ENCODE measurements around the gene UNC13B. TPM values are rescaled to one million over a fixed set of nuclear protein-coding genes. Genes with fewer than 3 reads are reported as not detected.

UNC13B gene
- total RNA-seq, 1 donor from 2014 or later = 26.5 TPM

DNA sequence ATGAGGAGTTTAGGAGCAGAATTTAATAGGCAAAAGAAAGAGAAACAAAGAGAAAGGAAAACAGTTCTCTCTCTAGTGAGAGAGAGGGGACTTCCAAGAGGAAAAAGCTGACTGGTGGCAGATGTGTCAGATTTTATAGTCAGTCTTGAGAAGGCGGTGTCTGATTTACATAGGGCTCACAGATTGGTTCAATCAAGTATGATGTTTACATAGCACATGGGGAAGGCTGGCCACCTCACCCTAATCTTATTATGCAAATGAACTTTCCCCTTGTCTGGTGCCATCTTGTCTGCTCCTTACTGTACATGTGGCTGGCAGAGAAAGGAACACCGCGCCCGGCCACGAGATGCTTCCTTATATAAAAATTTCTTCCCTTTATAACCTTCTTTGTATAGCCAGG lies 24.7 kb downstream of the UNC13B start:
- DNase-seq (ENCODE audit: low spot score in 2 of 2) = no peak
- H3K27me3 ChIP-seq = no peaks in the 10 kb centered on the region
- TF ChIP-seq, protein P1, sequence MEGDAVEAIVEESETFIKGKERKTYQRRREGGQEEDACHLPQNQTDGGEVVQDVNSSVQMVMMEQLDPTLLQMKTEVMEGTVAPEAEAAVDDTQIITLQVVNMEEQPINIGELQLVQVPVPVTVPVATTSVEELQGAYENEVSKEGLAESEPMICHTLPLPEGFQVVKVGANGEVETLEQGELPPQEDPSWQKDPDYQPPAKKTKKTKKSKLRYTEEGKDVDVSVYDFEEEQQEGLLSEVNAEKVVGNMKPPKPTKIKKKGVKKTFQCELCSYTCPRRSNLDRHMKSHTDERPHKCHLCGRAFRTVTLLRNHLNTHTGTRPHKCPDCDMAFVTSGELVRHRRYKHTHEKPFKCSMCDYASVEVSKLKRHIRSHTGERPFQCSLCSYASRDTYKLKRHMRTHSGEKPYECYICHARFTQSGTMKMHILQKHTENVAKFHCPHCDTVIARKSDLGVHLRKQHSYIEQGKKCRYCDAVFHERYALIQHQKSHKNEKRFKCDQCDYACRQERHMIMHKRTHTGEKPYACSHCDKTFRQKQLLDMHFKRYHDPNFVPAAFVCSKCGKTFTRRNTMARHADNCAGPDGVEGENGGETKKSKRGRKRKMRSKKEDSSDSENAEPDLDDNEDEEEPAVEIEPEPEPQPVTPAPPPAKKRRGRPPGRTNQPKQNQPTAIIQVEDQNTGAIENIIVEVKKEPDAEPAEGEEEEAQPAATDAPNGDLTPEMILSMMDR (IDR thresholded peaks at IDR 0.05) = no peak
- no peaks in the 10 kb centered on the region for H3K9me3 ChIP-seq
- H3K36me3 ChIP-seq = peaks cover 0 to 5% of the 10 kb centered on the region in 2 donors
- intact Hi-C loops (cut with DNase I) = no loop called here
- H3K27ac ChIP-seq = no peak overlapping the region
- H3K4me3 ChIP-seq = no peak overlapping the region
- H3K4me1 ChIP-seq = no peaks in the 10 kb centered on the region

DNA sequence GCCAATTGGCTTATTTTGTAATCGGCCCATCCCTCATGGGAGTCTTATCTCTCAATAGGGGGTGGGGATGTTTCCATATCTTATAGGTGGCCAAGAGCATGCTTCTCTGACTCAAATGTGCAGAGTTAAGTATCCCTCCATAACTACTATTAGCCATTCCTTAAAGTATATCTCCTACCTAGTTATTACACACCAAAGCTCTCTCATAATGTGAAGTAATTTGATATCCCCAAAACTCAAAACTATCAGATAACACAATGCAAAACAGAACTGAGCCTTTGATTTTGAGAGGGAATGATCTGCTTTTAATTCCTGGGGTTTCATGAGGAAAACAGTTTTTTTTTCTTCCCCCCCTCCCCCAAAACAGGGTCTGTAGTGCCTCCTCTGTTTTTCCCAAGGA lies 28.4 kb downstream of the UNC13B start:
- TF ChIP-seq, protein P1 (IDR thresholded peaks at IDR 0.05) = no peak
- intact Hi-C loops (cut with DNase I) = no loop called here

DNA sequence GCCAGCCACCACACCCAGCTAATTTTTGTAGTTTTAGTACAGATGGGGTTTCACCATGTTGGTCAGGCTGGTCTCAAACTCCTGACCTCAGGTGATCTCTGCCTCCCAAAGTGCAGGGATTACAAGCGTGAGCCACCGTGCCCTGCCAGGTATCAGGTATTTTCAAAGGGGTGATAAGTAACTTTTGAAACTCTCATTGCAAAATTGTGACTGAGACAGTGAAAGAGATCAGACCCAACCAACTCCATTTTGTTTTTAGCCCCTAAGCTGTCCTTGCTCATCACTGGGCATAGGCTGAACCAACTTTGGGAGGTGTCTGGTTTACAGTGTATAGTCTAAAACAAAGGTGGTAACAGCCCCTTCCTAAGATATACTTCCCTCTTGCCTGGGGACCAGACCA lies 29.3 kb downstream of the UNC13B start:
- H3K4me3 ChIP-seq = no peak overlapping the region
- H3K27ac ChIP-seq = no peak overlapping the region
- no peak for DNase-seq (ENCODE audit: low spot score in 2 of 2)
- TF ChIP-seq, protein P1 (IDR thresholded peaks at IDR 0.05) = no peak
- peaks cover 0 to 23% of the 10 kb centered on the region in 2 donors for H3K9me3 ChIP-seq
- no peaks in the 10 kb centered on the region for H3K4me1 ChIP-seq
- H3K36me3 ChIP-seq = peaks cover 0 to 5% of the 10 kb centered on the region in 2 donors
- H3K27me3 ChIP-seq = no peaks in the 10 kb centered on the region
- intact Hi-C loops (cut with DNase I) = no loop called here

More for the DNA sequence above, 28.4 kb downstream of the UNC13B start:
- Histone ChIP-seq H3K27me3 (no peaks in the 10 kb centered on the region), H3K4me3 (no peak overlapping the region), H3K4me1 (no peaks in the 10 kb centered on the region), H3K27ac (no peak overlapping the region), H3K36me3 (peaks cover 0 to 5% of the 10 kb centered on the region in 2 donors), H3K9me3 (peaks cover 0 to 23% of the 10 kb centered on the region in 2 donors)
- no peak for DNase-seq (ENCODE audit: low spot score in 2 of 2)

DNA sequence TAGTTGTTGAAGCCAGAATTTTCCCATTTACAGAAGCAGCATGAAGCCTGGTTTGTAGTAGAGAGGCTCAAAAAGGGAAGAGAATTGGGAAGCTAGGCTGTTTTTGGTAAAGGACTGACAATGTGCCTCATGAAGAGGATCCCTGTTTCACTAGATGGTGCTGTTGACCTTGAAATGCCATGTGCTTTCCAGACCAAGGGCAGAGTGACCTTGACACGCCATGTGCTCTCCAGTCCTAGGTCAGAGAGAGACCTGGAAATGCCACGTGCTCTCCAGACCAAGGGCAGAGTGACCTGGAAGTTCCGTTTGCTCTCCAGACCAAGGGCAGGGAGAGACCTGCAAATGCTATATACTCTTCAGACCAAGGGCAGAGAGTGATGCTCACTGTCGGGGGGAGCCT lies 32.0 kb downstream of the UNC13B start:
- no peaks in the 10 kb centered on the region for H3K27me3 ChIP-seq
- peaks cover 0 to 5% of the 10 kb centered on the region in 2 donors for H3K36me3 ChIP-seq
- intact Hi-C loops (cut with DNase I) = no loop called here
- TF ChIP-seq, protein P1 (IDR thresholded peaks at IDR 0.05) = no peak
- DNase-seq (ENCODE audit: low spot score in 2 of 2) = no peak
- peaks cover 0 to 23% of the 10 kb centered on the region in 2 donors for H3K9me3 ChIP-seq
- no peak overlapping the region for H3K4me3 ChIP-seq
- H3K27ac ChIP-seq = no peak overlapping the region
- H3K4me1 ChIP-seq = no peaks in the 10 kb centered on the region

DNA sequence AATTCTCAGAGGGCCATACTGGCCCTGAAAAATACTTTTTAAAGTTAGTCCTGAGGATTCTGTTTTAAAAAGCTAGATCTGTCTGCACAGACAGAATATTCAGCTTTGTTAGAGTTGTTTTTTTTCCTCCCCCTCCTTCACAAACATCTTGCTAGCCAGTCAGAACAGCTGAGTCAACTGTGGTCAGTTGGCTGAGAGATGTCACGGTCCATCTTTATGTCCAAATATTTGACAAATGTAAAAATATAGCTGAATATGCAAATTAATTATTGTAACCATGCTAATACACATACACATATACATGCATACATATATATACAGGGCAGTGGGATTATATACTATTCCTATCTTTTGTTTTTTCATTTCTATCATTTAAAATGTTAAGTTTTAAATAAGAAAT lies 33.9 kb downstream of the UNC13B start:
- no peak for DNase-seq (ENCODE audit: low spot score in 2 of 2)
- no peak overlapping the region for H3K27ac ChIP-seq
- H3K4me1 ChIP-seq = no peaks in the 10 kb centered on the region
- H3K4me3 ChIP-seq = no peak overlapping the region
- H3K9me3 ChIP-seq = peaks cover 0 to 23% of the 10 kb centered on the region in 2 donors
- intact Hi-C loops (cut with DNase I) = no loop called here
- TF ChIP-seq, protein P1 (IDR thresholded peaks at IDR 0.05) = no peak
- H3K27me3 ChIP-seq = no peaks in the 10 kb centered on the region
- H3K36me3 ChIP-seq = no peaks in the 10 kb centered on the region

DNA sequence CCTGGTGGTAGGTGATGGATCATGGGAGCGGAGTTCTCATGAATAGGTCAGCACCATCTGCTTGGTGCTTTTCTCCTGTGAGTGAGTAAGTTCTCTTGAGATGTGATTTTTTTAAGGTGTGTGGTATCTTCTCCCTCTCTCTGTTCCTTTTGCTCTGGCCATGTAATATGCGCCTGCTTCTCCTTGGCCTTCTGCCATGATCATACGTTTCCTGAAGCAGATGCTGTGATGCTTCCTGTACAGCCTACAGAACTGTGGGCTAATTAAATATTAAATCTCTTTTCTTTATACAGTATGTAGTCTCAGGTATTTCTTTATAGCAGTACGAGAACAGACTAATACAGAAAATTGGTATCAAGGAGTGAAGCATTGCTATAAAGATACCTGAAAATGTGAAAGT lies 36.4 kb downstream of the UNC13B start:
- Histone ChIP-seq H3K27ac (no peak overlapping the region), H3K27me3 (no peaks in the 10 kb centered on the region), H3K9me3 (peaks cover 4 to 18% of the 10 kb centered on the region in 2 donors), H3K36me3 (no peaks in the 10 kb centered on the region), H3K4me1 (no peaks in the 10 kb centered on the region), H3K4me3 (no peak overlapping the region)
- no peak for DNase-seq (ENCODE audit: low spot score in 2 of 2)
- intact Hi-C loops (cut with DNase I) = no loop called here
- TF ChIP-seq, protein P1 (IDR thresholded peaks at IDR 0.05) = no peak
